ENCODE results near the gene FNIP1.
"Not testable (repeated sequence)": the region's sequence is repeated elsewhere in the genome, so short reads cannot be mapped to it uniquely, and the experiment has no call there.

FNIP1 gene

DNA sequence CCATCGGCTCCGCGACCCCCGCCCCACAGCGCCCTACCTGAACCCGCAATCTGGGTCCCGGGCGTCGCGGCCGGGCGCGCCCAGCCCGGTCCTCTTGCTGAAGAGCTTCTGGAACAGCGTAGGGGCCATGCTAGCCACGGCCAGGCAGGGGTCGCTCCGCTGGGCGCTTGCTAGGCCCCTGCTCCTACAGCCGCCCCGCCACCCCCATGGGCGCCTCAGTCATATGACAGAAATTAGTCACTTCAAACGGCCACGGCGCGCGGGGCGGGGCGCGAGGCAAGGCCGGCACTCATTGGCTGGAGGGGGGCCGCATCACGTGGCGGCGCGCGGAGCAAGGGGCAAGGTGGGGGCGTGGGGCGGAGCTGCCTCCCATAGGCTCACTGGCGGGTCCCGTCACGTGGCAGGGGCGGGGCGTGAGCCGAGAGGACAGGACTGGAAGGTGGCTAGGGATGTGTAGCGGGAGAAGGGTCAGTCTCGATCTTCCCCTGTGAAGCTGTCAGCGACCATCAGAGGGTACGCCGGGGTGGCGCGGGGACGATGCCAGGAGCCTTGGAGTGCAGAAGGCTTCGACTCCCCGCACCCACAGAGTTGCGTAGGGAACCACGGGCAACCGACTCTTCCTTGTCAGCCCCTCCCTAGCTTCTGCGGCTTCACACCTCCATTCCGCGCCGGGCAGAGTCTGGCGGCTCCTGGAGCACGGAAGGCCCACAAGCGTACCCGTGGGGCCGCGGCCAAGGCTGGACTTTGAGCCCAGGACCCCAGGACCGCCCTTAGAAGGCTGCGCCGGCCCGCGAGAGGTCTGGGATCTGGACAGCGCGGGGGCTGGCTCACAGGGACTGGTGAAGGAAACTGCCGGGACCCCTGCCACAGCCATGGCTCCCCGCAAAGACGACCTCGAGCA is at the start of gene FNIP1:
TSS of gene FNIP1 (minus strand) at position 225 of the 901 bp plus-strand sequence. CDS start at position 129, 96 bp downstream.
- DNase-seq = peak; percentile 98

DNA sequence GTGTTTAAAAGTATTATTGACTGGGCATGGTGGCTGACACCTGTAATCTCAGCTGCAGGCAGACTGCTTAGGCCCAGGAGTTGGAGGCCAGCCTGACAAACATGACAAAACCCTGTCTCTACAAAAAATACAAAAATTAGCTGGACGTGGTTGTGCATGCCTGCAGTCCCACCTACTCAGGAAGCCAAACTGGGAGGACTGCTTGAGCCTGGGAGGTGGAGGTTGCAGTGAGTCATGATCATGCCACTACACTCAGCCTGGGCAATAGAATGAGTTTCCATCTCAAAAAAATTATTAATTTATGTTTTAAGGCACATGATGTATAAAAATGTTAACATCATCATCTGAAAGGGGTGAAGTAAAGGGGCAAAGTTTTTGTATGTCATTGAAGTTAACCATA is 49.7 kb upstream of the FNIP1 start:
- no peak for DNase-seq

DNA sequence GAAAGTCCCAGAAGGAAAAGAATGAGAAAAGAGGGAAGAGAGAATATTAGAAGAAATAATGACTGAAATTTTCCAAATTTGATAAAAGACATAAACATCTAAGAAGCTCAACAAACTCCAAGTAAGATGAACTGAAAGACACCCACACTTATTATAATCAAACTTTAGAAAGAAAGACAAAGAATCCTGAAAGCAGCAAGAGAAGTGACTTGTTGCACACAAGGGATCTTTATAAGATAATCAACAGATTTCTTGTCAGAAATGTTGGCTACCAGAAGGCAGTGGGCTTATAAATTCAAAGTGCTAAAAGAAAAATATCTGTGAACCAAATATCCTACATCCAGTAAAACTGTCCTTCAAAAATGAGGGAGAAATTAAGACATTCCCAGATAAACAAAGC is 49.0 kb upstream of the FNIP1 start:
- no peak for DNase-seq

DNA sequence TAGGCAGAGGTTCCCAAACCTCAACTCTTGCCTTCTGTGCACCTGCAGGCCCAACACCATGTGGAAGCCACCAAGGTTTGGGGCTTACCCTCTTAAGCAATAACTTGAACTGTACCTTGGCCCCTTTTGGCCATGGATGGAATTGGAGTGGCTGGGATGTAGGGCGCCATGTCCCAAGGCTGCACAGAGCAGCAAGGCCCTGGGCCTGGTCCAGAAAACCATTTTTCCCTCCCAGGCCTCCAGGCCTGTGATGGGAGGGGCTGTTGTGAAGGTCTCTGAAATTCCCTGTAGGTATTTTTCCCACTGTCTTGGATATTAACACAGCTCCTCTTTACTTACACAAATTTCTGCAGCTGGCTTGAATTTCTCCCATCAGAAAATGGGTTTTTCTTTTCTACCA is 46.2 kb upstream of the FNIP1 start:
- not testable (repeated sequence) for DNase-seq

DNA sequence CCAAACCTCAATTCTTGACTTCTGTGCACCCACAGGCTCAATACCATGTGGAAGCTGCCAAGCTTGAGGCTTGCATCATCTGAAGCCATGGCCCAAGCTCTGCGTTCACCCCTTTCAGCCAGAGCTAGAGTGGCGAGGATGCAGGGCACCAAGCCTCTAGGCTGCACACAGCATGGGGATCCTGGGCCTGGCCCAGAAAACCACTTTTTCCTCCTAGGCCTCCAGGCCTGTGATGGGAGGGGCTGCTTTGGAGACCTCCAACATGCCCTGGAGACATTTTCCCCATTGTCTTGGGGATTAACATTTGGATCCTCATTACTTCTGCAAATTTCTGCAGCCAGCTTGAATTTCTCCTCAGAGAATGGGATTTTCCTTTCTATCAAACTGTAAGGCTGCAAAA is 35.9 kb upstream of the FNIP1 start:
- not testable (repeated sequence) for DNase-seq

DNA sequence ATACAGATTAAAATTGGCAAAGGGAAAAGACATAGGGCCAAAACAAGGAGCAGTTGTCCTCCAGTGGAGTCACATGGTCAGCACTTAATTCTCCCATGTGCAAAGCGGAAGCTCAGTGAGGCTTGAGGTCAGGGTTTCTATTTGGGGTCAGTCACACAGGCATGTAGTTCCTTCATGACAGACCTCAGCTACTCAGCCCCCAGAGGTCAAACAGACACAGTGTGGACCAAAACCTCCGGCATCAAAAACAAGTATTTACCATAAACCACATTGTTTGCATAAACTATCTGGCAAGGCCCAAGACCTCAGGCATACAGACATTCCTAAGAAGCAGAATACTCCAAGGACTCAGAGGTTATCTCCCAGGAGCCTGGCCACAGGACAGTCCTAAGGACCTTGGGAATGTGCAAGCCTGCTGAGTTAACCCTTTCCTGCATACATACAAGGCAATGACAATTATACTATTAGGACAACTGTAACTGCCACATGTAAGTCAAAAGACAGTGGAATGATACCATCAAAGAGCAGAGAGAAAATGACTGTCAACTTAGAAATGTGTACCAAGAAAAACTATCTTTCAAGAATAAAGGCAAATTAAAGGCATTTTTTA is 28.7 kb upstream of the FNIP1 start:
- no peak for DNase-seq

DNA sequence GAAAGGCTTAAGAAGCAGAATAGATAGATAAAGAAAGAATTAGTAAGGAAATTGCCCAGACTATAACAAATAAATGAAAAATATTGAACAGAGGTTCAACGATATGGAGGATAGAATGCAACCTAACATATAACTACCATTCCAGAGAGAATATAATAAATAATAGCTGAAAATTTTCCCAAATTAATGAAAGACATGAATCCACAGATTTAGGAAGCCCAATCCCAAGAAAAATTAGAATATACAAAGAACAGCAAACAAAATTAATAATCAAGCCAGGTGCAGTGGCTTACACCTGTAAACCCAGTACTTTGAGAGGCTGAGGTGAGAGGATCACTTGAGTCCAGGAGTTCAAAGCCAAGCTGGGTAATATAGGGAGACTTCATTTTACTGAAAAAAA is 27.8 kb upstream of the FNIP1 start:
- no peak for DNase-seq

DNA sequence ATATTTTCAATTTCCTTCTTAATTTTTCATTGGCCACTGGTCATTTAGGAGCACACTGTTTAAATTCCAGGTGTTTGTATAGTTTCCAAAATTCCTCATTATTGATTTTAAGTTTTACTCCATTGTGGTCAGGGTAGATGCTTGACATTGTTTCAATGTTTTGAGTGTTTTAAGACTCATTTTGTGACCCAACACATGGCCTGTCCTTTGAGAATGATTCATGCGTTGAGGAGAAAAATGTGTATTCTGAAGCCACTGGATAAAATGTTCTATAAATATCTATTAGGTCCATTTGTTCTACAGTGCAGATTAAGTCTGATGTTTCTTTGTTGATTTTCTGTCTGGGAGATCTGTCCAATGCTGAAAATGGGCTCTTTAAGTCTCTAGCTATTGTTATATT is 24.4 kb upstream of the FNIP1 start:
- no peak for DNase-seq

DNA sequence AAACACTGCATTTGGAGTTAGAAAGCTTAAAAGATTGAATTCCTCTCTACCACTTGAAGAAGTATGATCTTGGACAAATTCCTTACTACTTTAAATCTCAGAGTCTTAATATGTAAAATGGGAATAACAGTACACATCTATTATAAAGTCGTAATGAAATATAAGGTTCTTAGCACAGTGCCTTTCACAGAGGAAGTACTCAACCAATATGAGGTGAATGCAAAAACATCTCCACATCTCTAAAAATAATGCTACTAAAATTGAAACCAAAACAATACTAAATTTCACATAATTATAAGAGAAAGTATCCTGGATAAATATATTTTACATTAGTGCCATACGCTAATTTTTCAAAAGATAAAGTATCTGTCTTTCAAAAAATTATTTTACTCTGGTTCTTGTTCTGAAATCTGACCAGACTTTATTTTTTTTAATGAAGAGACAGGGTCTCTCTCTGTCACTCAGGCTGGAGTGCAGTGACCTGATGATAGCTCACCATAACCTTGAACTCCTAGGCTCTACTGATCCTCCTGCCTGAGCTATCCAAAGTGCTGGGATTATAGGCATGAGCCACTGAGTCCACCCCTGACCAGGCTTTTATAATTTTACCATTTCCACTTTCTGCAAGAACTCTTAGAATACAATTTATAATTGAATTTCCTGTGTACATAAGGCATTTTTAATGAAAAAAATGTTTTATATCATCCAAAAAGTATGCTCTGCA is 21.3 kb upstream of the FNIP1 start:
- no peak for DNase-seq

DNA sequence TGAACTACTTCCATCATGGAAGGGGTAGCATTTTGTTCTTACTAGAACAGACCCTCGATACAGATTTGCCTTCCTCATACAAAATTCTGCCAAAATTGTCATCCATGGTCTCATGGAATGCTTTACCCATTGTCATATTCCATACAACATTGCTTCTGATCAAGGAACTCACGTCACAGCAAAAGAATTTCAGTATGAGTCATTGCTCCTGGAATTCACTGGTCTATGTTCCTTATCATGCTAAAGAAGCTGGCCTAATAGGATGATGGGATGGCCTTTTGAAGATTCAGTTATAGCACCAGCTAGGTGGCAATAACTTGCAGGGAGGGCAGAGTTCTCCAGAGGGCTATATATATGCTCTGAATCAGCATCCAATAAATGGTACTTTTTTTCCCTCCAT is 18.2 kb upstream of the FNIP1 start:
- no peak for DNase-seq

DNA sequence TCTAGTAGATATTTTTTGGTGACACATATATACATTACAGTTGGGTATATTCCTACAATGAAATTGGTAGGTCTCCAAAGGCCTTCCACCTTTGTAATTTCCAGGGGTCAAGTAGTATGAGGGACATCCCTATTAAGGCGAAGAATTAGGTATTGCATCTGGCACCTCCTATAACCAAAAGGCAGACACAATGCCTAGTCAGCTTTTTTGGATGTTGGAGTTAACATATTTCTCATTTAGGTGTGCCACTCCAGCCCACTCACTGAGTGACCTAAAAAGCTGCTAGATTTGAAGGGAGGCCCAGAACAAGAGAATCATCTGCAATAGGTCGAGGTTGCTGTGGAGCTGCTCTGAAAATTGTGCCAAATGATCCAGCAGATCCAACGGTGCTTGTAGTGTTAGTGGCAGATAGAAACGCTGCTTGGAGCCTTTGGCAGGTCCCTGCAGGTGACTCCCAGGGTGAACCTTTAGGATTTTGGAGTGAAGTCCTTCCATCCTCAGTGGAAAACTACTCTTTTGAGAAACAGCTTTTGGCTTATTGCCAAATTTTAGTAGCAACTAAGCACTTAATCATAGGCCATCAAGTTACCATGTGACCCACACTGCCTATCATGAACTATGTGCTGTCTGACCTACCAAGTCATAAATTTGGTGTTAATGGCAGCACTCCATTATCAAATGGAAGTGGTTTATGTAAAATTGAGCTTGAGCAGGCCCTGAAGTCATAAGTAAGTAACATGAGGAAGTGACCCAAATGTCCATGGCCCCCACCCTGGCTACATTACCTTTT is 15.7 kb upstream of the FNIP1 start:
- no peak for DNase-seq

DNA sequence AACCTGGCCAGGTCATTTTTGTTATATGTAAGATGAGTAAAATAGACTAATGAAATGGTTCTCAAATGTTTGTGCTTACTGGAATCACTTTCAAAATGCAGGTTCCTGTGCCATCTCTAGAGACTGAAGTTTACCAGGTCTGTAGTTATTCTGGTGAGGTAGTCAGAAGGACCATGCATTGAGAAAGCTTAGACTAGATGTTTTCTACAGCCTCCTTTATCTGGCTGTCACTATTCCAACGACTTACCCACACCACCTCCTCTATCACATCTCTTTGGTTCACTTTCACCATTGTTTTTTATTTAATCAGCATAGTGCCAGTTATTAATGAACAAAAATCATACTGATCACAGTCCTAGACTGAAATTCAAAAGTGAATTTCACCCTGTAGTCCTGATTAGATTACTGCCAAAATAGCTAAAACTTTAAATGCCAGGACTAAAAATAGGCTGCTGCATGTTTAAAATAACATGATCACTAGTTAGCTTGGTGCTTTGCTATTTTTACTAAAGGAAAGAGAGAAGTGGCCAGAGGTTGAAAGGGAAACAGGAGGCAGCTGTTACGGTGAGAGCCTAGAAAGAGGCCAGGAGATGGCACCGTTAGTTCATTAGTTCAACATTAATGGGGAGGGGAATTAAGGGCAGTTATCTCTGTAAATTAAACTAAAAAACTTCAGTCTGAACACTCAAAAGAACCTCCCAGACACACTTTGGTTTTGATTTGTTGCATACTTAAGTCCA is 13.9 kb upstream of the FNIP1 start:
- DNase-seq = no peak

DNA sequence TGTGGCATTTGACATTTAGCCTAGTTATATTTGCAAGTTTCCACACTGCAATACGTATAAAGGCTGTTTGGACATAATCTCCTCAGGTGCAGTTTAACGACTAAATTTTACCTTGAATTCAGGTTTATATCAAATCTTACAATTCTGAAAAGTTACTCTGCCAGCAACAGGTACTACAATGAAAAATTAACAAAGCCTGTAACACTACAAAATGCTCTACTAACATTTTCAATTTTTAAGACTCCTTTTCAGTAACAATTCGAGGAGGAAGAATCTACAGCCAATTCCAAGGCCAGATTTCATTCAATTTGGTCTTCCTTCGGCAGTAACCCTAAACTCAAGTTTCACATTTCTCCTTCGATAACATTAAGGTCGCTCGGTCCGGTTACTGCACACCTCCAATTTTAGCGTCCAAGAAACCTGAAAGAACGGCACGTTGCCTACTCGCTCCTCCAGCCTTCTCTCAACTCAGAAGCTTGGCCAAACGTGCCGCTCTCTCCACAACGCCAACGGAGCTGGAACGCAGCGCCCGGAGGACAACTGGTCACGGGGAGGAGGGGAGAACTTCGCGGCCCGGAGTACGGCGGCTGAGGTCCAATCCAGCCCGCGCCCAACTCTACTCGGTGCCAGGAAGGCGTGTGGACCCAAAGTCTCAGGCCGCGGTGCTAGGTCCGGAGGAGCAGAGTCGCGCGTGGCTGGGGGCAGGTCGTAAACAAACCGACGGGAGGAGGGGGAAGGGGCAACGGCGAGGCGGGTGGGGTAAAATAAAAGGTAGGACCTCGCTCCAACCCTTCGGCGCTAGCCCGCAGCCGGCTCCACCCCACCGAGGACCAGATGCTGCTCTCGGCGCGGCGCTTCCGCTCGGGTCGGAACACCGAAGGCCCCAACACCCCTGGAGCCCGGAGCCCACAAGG is 681 bp downstream of the FNIP1 start:
- DNase-seq = peak; percentile 34

DNA sequence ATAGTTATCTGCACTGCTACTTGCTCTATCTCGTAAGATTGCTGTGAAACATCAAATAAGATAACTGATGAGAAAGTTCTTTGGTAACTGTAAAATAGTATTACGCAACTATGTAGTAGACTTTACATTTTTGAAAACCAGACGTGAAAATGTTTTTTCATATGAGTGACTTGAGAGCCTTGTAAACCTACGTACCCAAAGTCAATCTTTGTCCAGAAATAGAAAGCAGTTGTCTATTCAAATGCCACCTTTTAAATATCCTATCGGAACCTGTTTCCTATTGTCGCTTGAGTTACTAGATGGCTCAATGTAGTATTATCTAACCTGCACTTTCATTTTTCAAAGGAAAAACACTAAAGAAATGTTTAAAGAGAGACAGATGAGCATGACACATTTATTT is 1.6 kb downstream of the FNIP1 start:
- DNase-seq = no peak

DNA sequence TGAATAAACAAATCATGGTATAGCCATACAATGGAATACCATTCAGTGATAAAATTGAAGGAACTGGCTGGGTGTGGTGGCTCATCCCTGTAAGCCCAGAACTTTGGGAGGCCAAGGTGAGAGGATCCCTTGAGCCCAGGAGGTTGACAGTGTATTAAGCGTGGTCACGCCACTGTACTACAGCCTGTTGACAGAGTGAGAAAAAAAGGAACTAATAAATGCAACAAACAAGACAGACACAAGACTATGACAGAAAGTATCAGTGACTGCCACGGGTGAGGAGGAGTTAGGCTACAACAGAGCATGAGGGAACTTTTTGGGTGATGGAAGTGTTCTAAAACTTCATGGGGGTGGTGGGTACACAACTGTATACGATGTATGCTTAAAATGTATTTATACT is 2.2 kb downstream of the FNIP1 start:
- no peak for DNase-seq

DNA sequence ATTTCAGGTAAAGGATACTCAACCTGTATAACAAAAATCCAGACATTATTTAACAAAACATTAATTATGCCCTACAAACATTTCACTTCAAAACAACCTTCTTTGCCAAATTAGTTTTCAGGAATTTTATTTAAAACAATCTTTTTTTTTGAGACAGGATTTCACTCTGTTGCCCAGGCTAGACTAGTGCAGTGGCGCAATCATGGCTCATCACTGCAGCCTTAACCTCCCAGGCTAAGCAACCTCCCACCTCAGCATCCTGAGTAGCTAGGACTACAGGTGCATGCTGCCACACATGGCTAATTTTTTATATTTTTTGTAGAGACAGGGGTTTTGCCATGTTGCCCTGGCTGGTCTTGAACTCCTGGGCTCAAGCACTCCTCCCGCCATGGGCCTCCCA is 3.9 kb downstream of the FNIP1 start:
- DNase-seq = no peak

DNA sequence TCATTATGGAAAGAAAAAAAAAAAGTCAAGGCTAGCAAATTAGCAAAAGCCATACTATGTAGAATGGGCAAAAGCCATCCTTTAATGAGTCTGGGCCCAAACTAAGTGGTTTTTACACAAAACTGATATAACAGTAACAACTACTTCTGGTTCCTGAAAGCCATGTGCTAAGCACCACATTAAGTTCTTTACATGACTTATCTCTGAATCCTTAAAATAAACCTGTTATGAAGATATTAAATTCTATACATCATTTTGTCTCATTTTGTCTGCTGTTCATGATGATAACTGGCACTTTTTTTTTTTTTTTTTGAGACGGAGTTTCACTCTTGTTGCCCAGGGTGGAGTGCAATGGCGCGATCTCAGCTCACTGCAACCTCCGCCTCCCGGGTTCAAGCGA is 5.0 kb downstream of the FNIP1 start:
- no peak for DNase-seq

DNA sequence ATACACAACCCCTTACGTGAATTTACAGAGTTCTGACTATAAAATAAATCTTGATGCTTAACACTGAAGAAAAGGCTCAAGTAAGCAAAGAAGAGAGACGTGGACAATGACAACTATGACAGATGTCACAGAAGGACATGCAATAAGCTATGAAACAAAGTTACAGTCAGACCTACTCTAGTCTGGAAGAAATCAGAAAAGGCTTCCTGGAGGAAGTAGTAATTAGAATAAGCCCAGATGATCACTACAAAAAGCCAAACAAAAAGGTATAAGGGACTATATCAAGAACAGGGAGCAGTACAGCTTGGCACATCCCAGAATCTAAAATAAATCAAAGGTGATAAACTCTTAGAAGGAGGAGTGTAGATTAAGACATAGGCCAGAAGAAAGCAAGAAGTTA is 6.3 kb downstream of the FNIP1 start:
- no peak for DNase-seq

DNA sequence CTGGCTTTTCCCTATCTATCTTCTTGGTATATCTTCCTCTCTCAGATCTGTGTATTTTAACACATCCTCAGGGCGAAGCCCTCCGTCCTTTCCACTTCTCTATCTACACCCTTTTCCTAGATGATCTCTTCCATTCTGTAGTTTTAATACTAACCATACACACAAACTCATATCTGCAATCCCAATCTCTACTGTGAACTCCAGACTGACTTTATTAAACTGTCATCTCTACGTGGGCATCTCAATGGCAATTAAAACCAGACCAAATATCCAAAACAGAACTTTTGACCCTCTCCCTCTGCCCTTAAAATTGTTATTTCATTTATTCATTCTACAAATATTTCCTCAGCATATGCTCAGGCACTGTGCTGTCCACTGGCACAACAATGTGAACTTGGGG is 7.1 kb downstream of the FNIP1 start:
- DNase-seq = no peak

DNA sequence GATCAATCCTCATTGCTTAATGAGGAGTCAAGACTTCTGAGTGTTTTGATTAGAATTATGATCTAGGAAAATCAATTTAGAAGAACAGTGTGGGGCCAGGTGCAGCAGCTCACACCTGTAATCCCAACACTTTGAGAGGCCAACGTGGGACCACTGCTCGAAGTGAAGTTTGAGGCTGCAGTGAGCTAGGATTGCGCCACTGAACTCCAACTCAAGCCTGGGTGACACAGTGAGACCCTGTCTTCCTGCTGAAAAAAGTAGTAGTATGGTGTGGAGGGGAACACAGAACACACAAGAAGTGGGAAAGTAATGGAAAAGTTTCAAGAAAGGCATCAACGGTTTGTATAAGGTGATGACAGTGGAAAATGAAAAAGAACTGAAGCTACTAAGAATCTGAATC is 9.1 kb downstream of the FNIP1 start:
- no peak for DNase-seq
